NCI-H1092 (cell line): Measurements from ENCODE around the gene PROZ.

ENCODE experiments used
- DNase-seq: peaks from one replicate; lab custom pipeline; 2025; lab: John Stamatoyannopoulos, UW

The PROZ gene

DNA sequence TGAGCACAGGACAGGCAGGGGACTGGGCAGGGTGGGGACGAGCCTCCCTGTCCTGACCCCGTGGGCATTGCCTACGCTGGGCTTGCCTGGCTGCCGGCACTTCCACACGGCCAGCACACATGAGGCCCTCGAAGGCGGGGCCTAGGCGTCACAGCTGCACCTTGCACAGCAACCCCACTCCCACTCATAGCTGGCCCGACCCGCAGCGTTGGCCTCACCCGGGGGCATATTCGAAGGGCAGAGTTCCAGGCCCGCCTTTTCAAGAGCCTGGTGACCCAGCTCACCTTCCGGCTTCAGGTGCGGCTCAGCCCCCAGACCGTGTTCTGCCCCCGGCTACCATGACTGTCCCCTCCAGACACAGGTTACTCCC is 16.9 kb upstream of the PROZ start:
- DNase-seq = no peak

GRCh38 chr13:113142876-113143275 is 15.6 kb upstream of the PROZ start:
- no peak for DNase-seq

GRCh38 chr13:113143466-113144254 is 14.8 kb upstream of the PROZ start:
- DNase-seq = no peak

- DNase-seq = no peak
Measured at GRCh38 chr13:113144255-113144629, 14.2 kb upstream of the PROZ start.

DNA sequence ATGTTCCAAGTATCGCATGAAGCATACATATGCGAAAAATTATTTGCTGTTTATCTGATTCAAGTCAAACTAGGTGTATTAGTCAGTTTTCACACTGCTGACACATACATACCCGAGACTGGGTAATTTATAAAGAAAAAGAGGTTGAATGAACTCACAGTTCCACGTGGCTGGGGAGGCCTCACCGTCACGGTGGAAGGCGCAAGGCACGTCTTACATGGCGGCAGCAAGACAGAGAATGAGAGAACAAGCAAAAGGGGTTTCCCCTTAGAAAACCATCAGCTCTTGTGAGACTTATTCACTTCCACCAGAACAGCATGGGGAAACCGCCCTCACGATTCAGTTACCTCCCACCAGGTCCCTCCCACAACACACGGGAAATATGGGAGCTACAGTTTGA is 13.0 kb upstream of the PROZ start:
- DNase-seq = no peak

DNA sequence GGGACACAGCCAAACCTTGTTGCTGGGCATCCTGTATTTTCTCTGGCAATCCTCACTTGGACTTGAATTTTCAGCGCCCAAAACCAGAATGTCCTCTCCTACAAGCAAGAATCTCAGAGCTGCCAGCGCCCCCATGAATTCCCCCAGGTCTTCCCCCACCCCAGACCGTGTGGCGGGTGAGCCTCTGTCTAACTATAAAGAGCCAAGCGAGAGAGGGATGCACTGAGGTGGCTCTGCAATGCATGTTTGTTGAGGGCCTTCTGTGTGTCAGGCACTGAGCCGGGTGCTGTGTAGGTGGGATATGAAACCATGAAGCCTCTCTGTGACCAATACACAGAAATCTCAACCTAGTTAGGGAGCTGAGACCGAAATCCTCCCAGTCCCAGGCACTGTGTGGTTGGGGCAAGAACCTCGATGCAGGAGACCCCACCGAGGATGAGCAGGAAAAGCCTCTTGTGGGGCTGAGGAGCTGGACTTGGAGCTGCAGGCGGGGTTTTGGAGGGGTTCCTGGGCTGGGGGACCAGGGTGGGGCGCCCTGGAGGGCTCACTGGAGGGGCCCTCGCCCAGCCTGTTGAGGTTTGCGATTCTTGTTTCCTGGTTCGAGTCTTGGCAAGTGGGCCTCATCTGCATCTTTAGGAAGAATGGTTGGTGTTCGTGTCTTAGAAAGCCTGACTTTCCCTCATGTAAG is 12.4 kb upstream of the PROZ start:
- DNase-seq = no peak

GRCh38 chr13:113146750-113147149 is 11.7 kb upstream of the PROZ start:
- DNase-seq = no peak

GRCh38 chr13:113147206-113147605 is 11.2 kb upstream of the PROZ start:
- DNase-seq = no peak

DNA sequence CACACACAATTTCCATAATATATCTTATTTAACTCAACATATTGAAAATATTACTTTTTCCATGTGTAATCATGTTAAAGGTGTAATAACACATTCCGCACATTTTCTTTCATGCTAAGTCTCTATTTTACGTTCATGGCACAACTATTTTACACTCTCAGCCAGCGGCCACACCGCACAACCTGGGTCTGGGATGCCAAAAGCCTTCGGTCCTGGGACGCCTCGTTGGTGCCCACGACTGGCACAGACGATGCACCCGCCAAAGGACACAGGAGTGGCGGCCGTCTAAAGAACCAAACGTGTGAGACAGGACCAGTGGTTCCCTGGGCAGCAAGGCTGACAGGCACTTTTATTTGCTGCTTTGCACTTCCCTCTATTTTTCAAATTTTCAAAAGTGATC is 10.0 kb upstream of the PROZ start:
- DNase-seq = no peak

DNA sequence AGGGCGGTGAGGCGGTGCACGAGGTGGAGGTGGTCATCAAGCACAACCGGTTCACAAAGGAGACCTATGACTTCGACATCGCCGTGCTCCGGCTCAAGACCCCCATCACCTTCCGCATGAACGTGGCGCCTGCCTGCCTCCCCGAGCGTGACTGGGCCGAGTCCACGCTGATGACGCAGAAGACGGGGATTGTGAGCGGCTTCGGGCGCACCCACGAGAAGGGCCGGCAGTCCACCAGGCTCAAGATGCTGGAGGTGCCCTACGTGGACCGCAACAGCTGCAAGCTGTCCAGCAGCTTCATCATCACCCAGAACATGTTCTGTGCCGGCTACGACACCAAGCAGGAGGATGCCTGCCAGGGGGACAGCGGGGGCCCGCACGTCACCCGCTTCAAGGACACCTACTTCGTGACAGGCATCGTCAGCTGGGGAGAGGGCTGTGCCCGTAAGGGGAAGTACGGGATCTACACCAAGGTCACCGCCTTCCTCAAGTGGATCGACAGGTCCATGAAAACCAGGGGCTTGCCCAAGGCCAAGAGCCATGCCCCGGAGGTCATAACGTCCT is 9.4 kb upstream of the PROZ start:
- DNase-seq = no peak

GRCh38 chr13:113149711-113150549 is 8.5 kb upstream of the PROZ start:
- DNase-seq = no peak

- DNase-seq = no peak
Measured at GRCh38 chr13:113150550-113151365, 7.7 kb upstream of the PROZ start.

DNA sequence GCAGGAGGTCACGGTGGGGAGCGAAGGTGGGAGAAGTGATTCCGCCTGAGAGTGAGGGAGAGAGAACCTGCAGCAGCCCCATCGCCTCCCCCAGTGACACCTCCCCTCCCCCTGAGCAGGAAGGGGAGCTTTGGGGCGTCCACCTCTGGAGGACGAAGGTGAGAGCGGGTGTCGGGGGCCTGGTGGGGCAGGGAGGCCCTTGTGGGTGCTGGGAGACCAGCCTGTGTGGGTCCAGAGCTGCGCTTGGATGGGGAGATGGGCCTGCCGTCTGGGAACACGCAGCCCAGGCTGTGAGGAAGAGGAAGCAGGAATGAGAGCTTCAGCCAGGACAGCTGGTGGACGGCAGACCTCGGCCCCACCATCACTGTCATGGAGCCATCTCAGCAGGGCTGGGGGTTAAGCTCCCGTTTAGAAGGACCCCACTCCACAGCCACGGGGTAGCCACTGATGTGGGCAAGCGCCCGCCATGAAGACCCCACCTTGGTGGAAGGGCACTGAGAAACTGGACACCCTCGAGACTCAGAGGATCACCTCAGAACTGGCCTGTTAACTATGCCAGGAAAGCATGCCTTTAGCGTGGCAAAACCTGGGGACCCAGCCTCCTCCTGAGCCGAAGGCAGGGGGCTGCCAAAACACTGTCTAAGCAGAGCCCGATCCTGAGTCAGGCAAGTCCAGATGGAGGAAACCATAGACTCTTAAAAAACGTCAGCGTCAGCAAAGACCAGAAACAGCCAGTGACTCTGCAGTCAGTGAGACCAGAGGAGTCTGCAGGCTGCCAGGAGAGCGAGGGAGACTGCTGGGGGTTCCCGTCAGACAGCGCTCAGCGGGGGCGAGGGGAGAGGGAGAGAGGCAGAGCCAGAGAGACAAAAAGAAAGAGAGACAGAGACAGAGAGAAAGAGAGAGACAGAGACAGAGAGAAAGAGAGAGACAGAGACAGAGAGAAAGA is 6.4 kb upstream of the PROZ start:
- DNase-seq = no peak

DNA sequence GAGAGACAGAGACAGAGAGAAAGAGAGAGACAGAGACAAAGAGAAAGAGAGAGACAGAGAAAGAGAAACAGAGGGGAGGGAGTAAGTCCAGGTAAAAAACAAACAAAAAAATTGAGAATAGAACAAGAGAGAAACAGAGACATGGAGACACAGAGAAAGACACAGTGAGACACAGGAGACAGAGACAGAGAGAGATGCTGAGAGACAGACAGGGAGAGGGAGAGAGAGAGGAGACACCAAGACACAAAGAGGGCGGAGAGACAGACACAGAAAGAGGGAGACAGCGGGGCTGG is 5.8 kb upstream of the PROZ start:
- DNase-seq = no peak

GRCh38 chr13:113152984-113153809 is 5.3 kb upstream of the PROZ start:
- DNase-seq = no peak

GRCh38 chr13:113153810-113154748 is 4.4 kb upstream of the PROZ start:
- DNase-seq = peak; percentile 64

DNA sequence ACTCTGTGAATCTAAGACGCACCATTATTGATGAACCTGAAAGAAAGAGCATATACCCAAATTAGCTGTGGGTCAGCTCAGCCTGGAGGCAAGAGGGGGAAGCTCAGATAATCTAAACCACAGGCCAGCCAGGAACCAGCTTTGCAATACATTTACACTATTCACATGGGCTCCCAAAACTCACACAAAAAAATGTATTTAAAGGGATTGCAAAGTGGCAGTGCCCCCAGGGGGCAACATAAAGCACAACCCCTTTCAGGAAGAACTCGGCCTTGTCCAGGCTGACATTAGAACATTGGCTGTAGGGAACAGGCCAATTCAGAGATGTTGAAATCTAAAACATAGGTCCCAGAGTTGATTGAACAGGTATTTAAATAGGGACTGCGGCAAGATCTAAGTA is 3.2 kb upstream of the PROZ start:
- DNase-seq = no peak

GRCh38 chr13:113155982-113156655 is 2.3 kb upstream of the PROZ start:
- DNase-seq = no peak
